GM12864 (cell line): ENCODE data around the gene CAGE1.

Experiments used
- DNase-seq: peaks from one replicate; pipeline ENCODE4 v3.0.0-alpha.2; 2011; ENCODE audit warnings: low read depth
- H3K4me3 ChIP-seq: 2 replicates; pipeline ENCODE4 v1.5.1; 2011; ENCODE audit warnings: mild to moderate bottlenecking, low read depth, low read length, control low read depth
- TF ChIP-seq, protein P1 (sequence below): IDR thresholded peaks from 2 replicates; pipeline ENCODE4 v1.5.1; 2011; ENCODE audit warnings: low read depth, mild to moderate bottlenecking, moderate library complexity, low read length, control low read depth, inconsistent platforms; ENCODE audit errors: missing control alignments

Gene CAGE1

GRCh38 chr6:7282097-7282906 lies 107.2 kb downstream of the CAGE1 start:
- H3K4me3 ChIP-seq, result no peak overlapping the region
- no peak for DNase-seq
- TF ChIP-seq, protein P1, sequence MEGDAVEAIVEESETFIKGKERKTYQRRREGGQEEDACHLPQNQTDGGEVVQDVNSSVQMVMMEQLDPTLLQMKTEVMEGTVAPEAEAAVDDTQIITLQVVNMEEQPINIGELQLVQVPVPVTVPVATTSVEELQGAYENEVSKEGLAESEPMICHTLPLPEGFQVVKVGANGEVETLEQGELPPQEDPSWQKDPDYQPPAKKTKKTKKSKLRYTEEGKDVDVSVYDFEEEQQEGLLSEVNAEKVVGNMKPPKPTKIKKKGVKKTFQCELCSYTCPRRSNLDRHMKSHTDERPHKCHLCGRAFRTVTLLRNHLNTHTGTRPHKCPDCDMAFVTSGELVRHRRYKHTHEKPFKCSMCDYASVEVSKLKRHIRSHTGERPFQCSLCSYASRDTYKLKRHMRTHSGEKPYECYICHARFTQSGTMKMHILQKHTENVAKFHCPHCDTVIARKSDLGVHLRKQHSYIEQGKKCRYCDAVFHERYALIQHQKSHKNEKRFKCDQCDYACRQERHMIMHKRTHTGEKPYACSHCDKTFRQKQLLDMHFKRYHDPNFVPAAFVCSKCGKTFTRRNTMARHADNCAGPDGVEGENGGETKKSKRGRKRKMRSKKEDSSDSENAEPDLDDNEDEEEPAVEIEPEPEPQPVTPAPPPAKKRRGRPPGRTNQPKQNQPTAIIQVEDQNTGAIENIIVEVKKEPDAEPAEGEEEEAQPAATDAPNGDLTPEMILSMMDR, result no peak
